CD4-positive, alpha-beta T cell (primary cell): Measurements from ENCODE around the gene CUTC. TPM values are rescaled to one million over a fixed set of nuclear protein-coding genes. Genes with fewer than 3 reads are reported as not detected.

ENCODE experiments used
- ATAC-seq: fragments of 200-7000 bp; cut with Tn5 transposase; one replicate; pipeline ENCODE4 v1.10.0; 2022; ENCODE audit warnings: mild to moderate bottlenecking; ENCODE audit not compliant: poor library complexity
- CTCF ChIA-PET: fragments of 350-600 bp; sonication (Branson Sonifier 250); formaldehyde crosslinking; loops from one replicate; lab custom pipeline; 2021; ENCODE audit warnings: antibody characterized with exemption, inconsistent platforms; lab: Charles Lee
- POLR2A ChIA-PET: fragments of 350-600 bp; sonication (Branson Sonifier 250); formaldehyde crosslinking; loops from one replicate; lab custom pipeline; 2021; ENCODE audit warnings: antibody characterized with exemption, inconsistent platforms; lab: Charles Lee
- DNase-seq, 14 experiments: peaks; one replicate each; pipeline ENCODE4 v3.0.0-alpha.2; 2013 to 2020; ENCODE audit warnings: mixed read lengths in 2 of 14
- H3K27ac ChIP-seq, 2 donors: one replicate each; pipeline versions ENCODE4 v1.5.1 to v1.7.0; 2013; ENCODE audit warnings: low read length in 2 of 2, low read depth in 1 of 2, mild to moderate bottlenecking in 1 of 2
- H3K27me3 ChIP-seq, 2 experiments: 1 replicate in 1 of 2; 2 replicates in 1 of 2; pipeline versions ENCODE4 v1.6.1 to v1.7.0; 2013; ENCODE audit warnings: low read length in 2 of 2, control low read depth in 1 of 2, mild to moderate bottlenecking in 1 of 2, moderate library complexity in 1 of 2; ENCODE audit not compliant: insufficient read depth in 2 of 2, control insufficient read depth in 1 of 2
- H3K36me3 ChIP-seq: one replicate; pipeline ENCODE4 v1.6.1; 2013; ENCODE audit warnings: low read length, control low read depth; ENCODE audit not compliant: insufficient read depth
- H3K4me1 ChIP-seq: one replicate; pipeline ENCODE4 v1.6.1; 2013; ENCODE audit warnings: low read length, control low read depth; ENCODE audit not compliant: insufficient read depth
- H3K4me3 ChIP-seq: one replicate; pipeline ENCODE4 v1.5.1; 2013; ENCODE audit warnings: mild to moderate bottlenecking, low read length, moderate library complexity
- H3K9me3 ChIP-seq, 2 experiments: 1 replicate in 1 of 2; 2 replicates in 1 of 2; pipeline versions ENCODE4 v1.6.1 to v1.7.0; 2013; ENCODE audit warnings: low read length in 2 of 2, mild to moderate bottlenecking in 2 of 2, control low read depth in 1 of 2, moderate library complexity in 1 of 2; ENCODE audit not compliant: control insufficient read depth in 1 of 2, insufficient read depth in 1 of 2
- H3K27ac Mint-ChIP-seq: one replicate; pipeline ENCODE4 v1.8.0; 2020; ENCODE audit warnings: mixed read lengths
- H3K27me3 Mint-ChIP-seq: one replicate; pipeline ENCODE4 v1.8.0; 2021; ENCODE audit warnings: mixed read lengths
- H3K36me3 Mint-ChIP-seq: one replicate; pipeline ENCODE4 v1.8.0; 2021; ENCODE audit warnings: low read depth, mixed read lengths
- H3K4me1 Mint-ChIP-seq: one replicate; pipeline ENCODE4 v1.8.0; 2021; ENCODE audit warnings: low read depth, mixed read lengths
- H3K4me3 Mint-ChIP-seq: one replicate; pipeline ENCODE4 v1.8.0; 2020; ENCODE audit warnings: mild to moderate bottlenecking, mixed read lengths
- H3K9me3 Mint-ChIP-seq: one replicate; pipeline ENCODE4 v1.8.0; 2020; ENCODE audit warnings: mixed read lengths
- intact Hi-C, 2 experiments: fragments of 100-400 bp; cut with DNase I in 1 of 2; cut with micrococcal nuclease in 1 of 2; formaldehyde crosslinking; loops; one replicate each; pipeline versions ENCODE4 v1.15.1 to v1.9.0; 2023 to 2025; cut with DNase I, micrococcal nuclease
- total RNA-seq, 174 experiments: library from RNA in 2 of 174; stranded (reverse) in 2 of 174; gene quantifications; one replicate each; pipeline ENCODE4 v1.2.3 and lab custom pipeline; 2021 to 2026
- TF ChIP-seq, protein P1 (sequence below): fragments of 200-600 bp; IDR thresholded peaks from one replicate; pipeline ENCODE4 v1.8.0; 2022; ENCODE audit warnings: antibody characterized with exemption, mild to moderate bottlenecking

Gene CUTC
- total RNA-seq, 2 experiments from 2014 or later: 14.1 to 16.0 TPM

DNA sequence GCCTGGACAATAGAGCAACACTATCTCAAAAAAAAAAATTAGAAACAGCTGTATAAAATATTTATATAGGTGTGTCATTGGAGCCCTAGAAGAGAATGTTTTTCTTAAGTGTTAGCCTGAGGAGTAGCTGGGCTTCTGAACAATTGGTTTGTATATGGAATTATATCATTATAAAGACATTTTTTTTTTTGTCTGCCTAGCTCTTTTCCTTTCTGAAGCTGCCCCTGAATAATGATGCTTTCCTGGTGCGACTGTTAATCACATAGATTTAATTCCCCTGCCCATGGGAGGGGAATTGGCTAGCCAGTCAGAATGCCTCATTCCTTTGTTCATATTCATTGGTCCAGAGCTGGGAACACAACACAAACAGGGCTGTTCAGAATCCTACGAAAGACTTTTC is 36.5 kb downstream of the CUTC start:
- H3K27me3 ChIP-seq: no peaks in the 10 kb centered on the region
- no peaks in the 10 kb centered on the region for H3K4me1 ChIP-seq
- TF ChIP-seq, protein P1, sequence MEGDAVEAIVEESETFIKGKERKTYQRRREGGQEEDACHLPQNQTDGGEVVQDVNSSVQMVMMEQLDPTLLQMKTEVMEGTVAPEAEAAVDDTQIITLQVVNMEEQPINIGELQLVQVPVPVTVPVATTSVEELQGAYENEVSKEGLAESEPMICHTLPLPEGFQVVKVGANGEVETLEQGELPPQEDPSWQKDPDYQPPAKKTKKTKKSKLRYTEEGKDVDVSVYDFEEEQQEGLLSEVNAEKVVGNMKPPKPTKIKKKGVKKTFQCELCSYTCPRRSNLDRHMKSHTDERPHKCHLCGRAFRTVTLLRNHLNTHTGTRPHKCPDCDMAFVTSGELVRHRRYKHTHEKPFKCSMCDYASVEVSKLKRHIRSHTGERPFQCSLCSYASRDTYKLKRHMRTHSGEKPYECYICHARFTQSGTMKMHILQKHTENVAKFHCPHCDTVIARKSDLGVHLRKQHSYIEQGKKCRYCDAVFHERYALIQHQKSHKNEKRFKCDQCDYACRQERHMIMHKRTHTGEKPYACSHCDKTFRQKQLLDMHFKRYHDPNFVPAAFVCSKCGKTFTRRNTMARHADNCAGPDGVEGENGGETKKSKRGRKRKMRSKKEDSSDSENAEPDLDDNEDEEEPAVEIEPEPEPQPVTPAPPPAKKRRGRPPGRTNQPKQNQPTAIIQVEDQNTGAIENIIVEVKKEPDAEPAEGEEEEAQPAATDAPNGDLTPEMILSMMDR: no peak
- intact Hi-C loops: no loop called here
- no peaks in the 10 kb centered on the region for H3K4me1 Mint-ChIP-seq
- CTCF ChIA-PET: no interaction called here
- no peak overlapping the region for H3K27ac Mint-ChIP-seq
- no peak overlapping the region for H3K4me3 Mint-ChIP-seq
- H3K27ac ChIP-seq: no peak overlapping the region
- no peak for ATAC-seq
- peaks cover 2% of the 10 kb centered on the region for H3K9me3 Mint-ChIP-seq
- H3K36me3 ChIP-seq: no peaks in the 10 kb centered on the region
- H3K9me3 ChIP-seq: peaks cover 0 to 5% of the 10 kb centered on the region in 2 experiments
- no peak for DNase-seq
- no peaks in the 10 kb centered on the region for H3K27me3 Mint-ChIP-seq
- H3K4me3 ChIP-seq: no peak overlapping the region
- POLR2A ChIA-PET: no interaction called here
- H3K36me3 Mint-ChIP-seq: peaks cover 13% of the 10 kb centered on the region

DNA sequence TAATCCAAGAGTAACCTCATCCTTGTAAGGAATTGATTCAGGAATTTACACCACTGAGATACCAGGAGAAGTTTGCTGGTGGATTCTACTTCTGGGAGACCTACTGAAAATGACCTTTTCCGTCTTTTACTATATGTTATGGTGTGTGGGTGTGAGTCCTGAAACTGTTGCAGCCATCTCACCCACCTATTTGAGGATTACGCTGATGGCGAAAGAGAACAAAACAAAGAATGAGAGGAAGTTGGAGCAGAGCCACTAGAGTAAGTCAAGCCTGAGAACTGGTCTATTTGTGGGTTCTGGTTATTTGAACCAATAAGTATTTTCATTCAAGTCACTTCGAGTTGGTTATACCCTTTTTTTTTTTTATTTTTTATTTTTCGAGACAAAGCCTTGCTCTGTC is 37.7 kb downstream of the CUTC start:
- H3K9me3 Mint-ChIP-seq: peaks cover 2% of the 10 kb centered on the region
- no peak overlapping the region for H3K4me3 Mint-ChIP-seq
- H3K4me1 Mint-ChIP-seq: no peaks in the 10 kb centered on the region
- Histone ChIP-seq H3K36me3 (no peaks in the 10 kb centered on the region), H3K27ac (no peak overlapping the region), H3K9me3 (no peaks in the 10 kb centered on the region), H3K27me3 (no peaks in the 10 kb centered on the region), H3K4me1 (no peaks in the 10 kb centered on the region), H3K4me3 (no peak overlapping the region)
- ATAC-seq (no peak), DNase-seq (no peak)
- CTCF ChIA-PET: no interaction called here
- POLR2A ChIA-PET: no interaction called here
- peaks cover 9% of the 10 kb centered on the region for H3K36me3 Mint-ChIP-seq
- intact Hi-C loops: no loop called here
- no peak overlapping the region for H3K27ac Mint-ChIP-seq
- H3K27me3 Mint-ChIP-seq: no peaks in the 10 kb centered on the region
- TF ChIP-seq, protein P1: no peak

DNA sequence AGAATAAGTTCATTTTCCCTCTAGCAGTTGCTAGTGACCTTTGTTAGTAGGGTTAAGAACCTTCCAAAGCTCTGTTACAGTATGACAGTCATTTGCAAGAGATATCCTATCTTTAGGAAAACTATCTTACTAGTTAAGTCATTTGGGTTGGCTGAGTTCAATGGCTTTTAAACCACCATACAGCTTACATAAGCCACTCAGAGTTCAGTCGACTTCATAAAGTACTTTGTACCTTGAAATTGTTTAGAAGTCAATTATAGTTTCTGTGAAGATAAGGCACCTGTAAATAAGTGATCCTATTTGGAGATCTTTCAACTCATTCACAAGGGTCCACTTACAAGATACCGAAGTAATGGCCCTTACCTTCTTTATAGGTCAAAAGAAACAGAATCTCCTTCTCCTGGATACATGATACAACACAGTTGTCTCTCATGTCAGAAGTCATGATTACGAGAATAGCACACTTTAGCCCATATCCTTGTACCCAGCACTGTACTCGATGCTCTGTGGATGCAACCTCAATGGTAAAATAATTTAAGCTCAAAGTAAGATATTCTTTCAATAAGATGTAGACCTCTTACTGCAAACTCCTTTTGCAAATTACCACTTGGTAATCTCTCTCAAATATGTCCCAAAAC is 38.5 kb downstream of the CUTC start:
- POLR2A ChIA-PET: no interaction called here
- Mint-ChIP-seq H3K4me3 (no peak overlapping the region), H3K4me1 (no peaks in the 10 kb centered on the region), H3K27me3 (no peaks in the 10 kb centered on the region), H3K9me3 (peaks cover 2% of the 10 kb centered on the region), H3K36me3 (peaks cover 9% of the 10 kb centered on the region), H3K27ac (no peak overlapping the region)
- no peaks in the 10 kb centered on the region for H3K4me1 ChIP-seq
- H3K27ac ChIP-seq: no peak overlapping the region
- DNase-seq: no peak
- TF ChIP-seq, protein P1: no peak
- no peaks in the 10 kb centered on the region for H3K27me3 ChIP-seq
- CTCF ChIA-PET: no interaction called here
- no peaks in the 10 kb centered on the region for H3K9me3 ChIP-seq
- no peak for ATAC-seq
- H3K4me3 ChIP-seq: no peak overlapping the region
- H3K36me3 ChIP-seq: no peaks in the 10 kb centered on the region
- intact Hi-C loops: no loop called here
